ENCODE data around the gene MAPKAP1.

DNA sequence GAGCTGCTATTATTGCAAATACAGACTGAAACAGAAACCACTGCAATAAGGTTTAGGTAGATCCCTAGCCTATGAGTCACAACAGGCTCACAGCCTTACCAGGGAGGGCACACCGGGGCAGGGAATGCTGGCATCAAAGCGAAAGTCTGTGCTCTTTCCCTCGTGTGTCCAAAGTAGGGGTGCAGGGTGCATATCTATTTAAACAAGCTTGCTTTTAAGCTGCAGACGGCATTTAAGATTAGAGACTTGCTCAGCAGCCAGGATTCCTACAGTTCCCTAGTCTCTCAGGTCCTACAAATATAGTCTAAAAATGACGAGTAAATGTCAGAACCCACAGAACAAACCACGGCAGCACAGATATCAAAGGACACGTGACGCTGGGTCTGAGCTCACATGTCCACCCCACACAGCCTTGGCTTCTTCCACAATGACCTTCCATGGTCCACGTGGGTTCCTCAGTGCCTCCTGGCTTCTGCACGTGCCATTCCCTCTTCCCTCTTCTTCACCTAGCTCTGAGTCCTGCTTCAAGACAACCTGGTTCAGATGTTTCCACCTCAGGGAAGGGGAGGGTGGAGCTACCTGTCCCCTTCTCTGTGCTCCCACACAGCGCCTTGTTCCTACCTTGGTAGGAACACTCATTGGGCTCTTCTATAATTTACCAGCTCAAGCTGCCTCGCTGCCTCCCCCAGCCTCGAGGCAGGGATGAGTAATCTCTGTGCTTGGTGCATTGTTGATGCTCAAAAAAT lies 193.2 kb downstream of the MAPKAP1 start:
- TF ChIP-seq, protein P1, sequence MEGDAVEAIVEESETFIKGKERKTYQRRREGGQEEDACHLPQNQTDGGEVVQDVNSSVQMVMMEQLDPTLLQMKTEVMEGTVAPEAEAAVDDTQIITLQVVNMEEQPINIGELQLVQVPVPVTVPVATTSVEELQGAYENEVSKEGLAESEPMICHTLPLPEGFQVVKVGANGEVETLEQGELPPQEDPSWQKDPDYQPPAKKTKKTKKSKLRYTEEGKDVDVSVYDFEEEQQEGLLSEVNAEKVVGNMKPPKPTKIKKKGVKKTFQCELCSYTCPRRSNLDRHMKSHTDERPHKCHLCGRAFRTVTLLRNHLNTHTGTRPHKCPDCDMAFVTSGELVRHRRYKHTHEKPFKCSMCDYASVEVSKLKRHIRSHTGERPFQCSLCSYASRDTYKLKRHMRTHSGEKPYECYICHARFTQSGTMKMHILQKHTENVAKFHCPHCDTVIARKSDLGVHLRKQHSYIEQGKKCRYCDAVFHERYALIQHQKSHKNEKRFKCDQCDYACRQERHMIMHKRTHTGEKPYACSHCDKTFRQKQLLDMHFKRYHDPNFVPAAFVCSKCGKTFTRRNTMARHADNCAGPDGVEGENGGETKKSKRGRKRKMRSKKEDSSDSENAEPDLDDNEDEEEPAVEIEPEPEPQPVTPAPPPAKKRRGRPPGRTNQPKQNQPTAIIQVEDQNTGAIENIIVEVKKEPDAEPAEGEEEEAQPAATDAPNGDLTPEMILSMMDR (IDR thresholded peaks at IDR 0.05) = no peak
- no peak for TF ChIP-seq ZFX (IDR thresholded peaks at IDR 0.05; ENCODE audit: borderline replicate concordance)

Data from 22Rv1 (cell line).